TTC549 (cell line): ENCODE results near the gene SLC6A6.

Experiments
- FAIRE-seq: peaks from 2 replicates; lab custom pipeline; 2012; peaks lifted over from hg19 to GRCh38; lab: Jason Lieb, UNC

Gene SLC6A6

DNA sequence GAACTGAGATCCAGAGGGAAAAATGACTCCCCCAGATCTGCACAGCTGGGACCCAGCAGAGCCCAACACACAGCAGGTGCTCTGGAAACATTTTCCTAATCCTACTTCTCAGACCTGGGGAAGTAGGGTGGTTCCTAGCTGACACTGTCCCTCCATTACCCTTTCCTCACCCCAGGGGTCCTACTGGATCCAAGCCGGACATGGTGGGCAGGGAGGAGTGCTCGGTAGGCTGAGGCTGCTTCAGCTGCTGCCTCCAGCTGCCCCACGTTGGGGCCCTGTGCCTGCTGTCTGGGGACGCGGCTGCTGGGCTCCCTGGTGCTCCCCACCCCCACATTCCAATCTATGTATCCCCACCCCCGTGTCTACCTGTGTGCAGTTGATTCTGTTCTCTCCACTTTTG lies 29.8 kb upstream of the SLC6A6 start:
- FAIRE-seq, result no peak

GRCh38 chr3:14373753-14374376 lies 28.5 kb upstream of the SLC6A6 start:
- FAIRE-seq, result no peak

GRCh38 chr3:14374444-14374883 lies 27.9 kb upstream of the SLC6A6 start:
- no peak for FAIRE-seq

DNA sequence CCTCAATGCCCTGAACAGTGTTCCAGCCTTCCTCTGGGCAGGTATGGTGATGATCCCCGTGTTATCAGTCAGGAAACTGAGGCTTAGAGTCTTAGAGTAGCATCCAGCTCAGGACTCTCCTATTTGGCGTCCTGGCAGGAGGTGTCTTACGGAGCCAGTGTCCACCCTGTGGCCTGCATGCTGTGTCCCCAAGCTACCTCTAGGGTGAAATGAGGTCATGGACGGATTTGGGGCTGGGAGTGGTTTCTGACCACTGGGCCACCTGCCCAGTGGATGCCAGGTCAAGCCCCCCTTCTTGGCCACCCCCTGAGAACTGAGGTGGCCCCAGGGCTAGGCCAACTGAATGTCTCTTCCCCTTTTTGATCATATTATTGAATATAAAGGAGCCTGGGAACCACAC lies 27.2 kb upstream of the SLC6A6 start:
- FAIRE-seq, result no peak

DNA sequence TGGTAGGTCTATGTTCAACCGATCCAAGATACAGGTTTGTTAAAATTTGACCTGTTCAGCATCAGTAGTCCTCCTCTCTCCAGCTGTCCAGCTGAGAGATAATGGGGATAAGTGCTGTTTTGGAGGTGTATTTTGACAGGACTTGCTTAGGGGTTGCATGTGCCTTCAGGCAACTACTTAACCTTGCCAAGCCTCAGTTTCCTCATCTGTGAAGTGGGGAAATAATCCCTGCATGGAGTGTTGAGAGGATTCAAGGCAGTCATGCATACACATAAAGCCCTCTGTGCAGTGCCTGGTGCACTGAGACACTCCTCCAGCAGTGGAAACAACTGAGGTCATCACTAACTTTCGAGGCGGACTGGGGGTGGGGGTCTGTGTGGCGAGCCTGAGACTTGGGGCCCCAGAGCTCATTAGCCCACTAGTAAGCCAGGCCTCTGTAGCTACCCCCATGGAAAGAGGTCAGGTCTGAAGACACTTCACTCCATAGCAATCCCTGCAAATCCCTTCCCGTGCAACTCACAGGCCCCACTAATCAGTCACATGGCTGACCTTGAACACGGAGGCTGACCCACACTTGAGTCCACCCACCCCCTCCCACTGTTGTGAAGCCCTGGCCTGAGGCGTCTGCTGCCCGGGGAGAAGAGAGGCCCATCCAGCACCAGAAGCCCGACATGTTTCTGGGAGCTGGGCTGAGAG lies 25.9 kb upstream of the SLC6A6 start:
- FAIRE-seq, result no peak

DNA sequence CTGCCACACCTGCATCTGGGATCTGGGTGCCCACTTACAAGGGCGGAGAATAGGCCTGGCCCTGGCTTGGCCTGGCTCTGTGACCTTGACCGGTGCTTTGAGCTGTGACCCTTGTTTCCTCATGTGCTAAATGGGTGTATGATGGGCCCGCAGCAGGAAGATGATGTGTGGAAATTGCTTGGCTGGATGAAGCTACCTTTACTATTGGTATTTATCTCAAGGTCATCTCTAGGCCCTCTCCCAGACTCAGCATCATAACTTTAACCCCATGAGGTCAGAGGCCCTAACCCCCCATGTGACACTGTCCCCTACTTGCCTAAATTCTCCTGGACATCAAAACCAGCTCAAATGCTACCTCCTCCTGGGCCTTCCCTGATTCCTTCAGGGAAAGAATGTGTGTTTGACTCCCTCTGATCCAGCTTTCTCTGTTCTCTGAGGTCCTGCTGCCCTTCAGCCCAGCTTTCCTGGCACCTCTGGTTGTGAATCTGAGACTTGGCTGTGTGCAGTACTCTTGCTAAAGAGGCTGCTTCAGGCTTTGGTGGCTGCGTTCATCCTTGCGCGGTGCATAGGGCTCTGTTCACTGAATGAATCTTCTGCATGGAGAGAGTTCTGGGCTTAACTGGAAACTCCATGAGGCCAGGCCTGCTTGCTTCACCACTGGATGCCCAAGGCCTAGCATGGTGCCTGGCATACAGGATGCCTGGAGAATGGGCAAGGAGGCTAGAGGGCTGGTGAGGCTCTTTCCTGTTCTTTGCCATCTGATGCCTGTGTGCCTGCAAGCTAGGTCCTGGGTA lies 25.2 kb upstream of the SLC6A6 start:
- FAIRE-seq, result no peak

- no peak for FAIRE-seq
Measured at GRCh38 chr3:14377838-14378169, 24.6 kb upstream of the SLC6A6 start.

- FAIRE-seq, result no peak
Measured at GRCh38 chr3:14378415-14378814, 24.0 kb upstream of the SLC6A6 start.

DNA sequence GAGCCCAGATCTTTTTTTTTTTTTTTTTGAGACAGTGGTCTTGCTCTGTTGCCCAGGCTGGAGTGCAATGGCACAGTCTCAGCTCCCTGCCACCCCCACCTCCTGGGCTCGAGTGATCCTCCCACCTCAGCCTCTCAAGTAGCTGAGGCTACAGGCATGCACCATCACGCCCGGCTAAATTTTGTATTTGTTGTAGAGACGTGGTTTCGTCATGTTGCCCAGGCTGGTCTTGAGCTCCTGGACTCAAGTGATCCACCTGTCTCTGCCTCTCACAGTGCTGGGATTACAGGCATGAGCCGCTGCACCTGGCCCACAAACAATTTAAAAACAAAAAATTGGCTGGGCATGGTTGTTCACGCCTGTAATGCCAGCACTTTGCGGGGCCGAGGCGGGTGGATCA lies 22.6 kb upstream of the SLC6A6 start:
- FAIRE-seq, result no peak

- no peak for FAIRE-seq
Measured at GRCh38 chr3:14386254-14386653, 16.2 kb upstream of the SLC6A6 start.

DNA sequence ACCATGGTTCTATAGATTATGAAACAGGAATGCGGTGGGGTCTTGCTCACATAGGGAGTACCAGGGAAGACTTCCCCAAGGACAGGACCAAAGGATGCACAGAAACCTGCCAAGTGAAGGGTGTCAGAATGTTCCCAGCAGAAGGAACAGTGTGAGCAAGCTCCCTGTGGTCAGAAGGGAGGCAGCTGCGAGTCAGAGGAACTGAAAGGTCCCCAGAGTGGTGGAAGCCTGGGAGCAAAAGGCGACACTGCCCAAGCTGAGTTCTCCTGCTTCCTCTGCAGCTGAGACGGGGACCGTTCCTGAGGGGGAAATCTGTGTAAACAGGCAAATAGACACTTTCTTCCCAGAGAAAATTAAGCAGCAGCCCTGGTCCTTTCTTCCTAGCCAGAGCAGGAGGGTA lies 14.2 kb upstream of the SLC6A6 start:
- FAIRE-seq, result no peak

DNA sequence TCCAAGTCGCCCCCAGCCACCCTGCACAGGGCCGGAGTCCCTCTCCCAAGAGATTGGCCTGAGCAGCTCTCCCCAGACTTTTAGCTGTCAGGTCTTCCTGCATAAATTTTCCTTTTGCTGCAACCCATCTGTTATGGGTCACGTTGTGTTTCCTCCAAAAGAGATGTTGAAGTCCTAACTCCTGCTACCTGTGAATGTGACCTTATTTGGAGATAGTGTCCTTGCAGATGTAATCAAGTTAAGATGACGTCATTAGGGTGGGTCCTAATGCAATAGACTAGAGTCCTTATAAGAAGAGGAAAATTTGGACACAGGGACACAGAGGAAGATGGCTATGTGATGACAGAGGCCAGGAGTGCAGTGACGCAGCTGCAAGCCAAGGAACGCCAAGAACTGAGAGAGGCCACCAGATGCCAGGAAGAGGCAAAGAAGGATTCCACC lies 13.2 kb upstream of the SLC6A6 start:
- no peak for FAIRE-seq

GRCh38 chr3:14389716-14390115 lies 12.7 kb upstream of the SLC6A6 start:
- no peak for FAIRE-seq

- FAIRE-seq, result no peak
Measured at GRCh38 chr3:14391033-14391432, 11.4 kb upstream of the SLC6A6 start.

DNA sequence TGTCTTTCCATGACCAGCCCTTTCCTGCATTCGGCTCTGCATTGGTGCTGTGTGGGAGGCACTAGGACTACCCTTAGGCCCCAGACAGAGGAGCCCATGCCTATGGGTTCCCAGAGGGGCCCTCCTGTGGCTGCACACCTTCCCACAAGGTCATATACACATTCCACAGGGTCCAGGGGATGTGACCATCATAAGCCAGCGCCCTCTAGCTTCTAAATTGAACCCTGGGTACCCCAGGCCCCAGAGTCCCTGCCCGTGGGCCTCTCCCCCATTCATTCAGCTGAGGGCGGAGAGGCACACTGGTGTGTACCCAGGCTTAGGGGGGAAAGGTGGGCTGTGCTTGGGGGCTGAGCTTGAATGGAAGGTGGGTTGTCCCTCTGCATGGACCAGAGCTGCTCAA lies 10.2 kb upstream of the SLC6A6 start:
- FAIRE-seq, result no peak

DNA sequence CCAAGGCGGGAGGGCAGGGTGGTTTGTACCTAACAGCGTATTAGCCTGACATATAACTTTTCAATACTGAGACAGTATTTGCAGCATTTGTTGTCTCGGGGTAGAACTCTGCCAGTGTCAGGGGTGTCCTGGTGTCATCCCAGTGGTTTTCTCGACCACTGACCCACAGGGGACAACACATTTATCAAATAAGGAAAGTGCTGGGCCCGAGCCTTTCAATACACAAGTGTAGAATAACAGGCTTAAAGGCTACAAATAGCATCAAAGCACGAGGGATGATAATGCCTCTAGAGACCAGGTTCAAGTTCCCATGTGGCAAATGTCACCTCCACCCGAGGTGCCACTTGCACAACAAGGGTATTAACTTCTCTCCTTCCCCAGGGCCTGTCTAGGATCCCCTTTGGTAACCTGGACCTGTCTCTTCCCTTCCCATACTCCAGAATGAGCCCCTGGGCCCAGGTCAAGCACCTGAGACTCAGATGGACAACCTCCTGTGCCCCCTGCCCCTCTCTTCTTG lies 9.5 kb upstream of the SLC6A6 start:
- no peak for FAIRE-seq

GRCh38 chr3:14393440-14394106 lies 8.8 kb upstream of the SLC6A6 start:
- FAIRE-seq, result no peak

DNA sequence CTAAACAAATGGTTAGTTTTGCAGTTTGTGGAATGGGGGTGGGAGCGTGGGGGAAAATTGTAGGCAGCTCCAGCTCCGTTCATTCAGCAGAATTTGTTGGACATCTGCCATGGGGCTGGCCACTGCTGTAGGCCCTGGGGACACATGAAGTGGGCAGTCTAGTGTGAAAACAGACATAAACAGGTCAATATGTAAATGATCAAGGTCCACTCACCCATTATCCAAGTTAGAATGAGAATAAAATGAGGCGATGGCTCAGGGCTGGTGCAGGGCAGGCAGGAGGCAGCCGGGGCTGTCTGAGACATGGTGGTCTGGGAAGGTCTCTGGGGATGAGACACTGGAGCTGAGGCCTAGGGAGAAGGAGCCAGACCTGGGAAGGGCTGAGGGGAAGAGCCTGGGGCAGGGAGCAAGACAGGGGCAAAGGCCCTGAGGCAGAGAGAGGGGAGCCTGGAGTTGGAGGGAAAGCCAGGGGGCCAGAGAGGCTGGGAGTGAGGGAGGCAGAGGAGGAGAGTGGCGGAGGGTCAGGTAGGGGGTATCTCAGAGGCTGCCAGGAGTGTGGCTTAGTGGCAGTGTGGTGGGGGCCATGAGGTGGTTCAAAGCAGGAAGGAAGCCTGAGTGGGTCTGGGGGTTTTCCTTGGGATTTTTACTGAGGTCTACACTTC lies 6.2 kb upstream of the SLC6A6 start:
- FAIRE-seq, result no peak

DNA sequence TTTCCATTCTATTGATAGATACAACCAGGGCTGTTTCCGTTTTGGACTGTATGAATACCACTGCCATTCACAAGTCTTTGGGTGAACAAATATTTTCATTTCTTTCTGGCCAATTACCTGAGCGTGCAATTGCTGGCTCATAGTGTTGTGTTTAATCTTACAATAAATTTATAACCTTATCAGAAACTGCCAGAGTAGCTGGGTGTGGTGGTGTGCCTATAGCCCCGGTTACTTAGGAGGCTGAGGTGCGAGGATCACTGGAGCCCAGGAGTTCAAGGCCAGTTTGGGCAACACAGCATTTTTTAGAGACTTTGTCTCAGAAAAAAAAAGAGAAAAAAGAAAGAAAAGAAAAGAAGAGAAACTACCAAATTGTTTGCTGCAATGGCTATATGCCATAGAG lies 5.4 kb upstream of the SLC6A6 start:
- no peak for FAIRE-seq

DNA sequence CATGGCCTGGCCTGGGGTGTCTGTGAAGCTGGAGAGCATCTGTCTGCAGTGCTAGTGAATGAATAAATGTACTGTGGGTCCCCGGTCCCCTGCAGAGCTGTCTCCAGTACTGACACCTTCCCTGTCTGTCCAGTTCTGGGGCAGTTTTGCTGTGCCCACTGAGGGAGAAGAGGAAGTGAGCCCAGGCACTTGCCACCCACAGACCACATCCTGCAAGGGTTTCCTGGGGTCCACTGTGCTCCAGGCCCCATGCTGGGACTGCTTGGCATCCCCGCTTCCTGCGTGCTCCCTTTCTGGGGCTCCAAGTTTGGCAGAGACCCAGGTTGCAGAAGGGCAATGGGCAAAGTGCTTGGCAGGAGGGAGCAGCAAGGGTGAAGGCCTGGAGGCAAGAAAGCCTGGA lies 4.9 kb upstream of the SLC6A6 start:
- FAIRE-seq, result no peak

DNA sequence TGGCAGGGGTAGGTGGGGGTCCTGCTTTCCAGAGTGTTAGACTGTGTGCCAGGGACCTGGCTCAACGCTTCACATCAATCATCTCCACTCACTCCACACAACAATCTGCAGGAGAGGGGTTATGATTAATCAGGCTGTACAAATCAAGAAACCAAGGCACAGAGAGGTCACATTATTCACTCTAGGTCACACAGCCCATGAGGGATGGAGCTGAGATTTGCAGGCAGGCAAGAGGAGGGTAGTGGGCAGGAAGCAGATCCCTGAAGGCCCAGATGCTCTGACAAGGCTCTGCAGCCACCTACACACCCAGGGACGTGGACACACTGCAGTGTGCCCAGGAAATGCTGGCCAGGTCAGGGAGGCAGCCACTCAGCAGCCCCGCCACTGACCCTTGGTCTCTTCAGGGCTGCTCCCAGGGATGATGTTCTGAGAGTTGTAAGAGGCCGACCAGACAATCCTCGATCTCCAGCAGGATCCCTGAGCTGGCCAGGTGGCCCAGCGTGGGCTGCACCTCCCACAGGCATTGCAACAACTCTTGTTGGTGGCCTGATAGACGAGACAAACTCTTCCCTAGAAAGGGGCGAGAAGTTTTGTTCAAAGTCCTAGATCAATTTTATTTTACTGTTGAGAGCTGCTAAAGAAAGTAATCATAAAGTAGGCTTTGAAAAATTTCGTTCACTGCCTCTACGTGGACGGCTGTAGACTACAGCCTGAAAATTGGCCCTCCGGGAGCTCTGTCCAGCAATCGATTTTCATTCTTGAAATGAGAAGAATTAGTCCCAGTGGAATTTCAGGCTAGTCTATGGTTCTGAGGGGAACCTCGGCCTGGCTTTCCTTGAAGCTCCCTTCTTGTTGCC lies 4.2 kb upstream of the SLC6A6 start:
- no peak for FAIRE-seq
